Lower lobe of right lung (tissue), 2 donors: ENCODE measurements around the gene CCDC57. TPM values are rescaled to one million over a fixed set of nuclear protein-coding genes. Genes with fewer than 3 reads are reported as not detected.

Experiments used
- ATAC-seq, 2 donors: fragments of 200-7000 bp; cut with Tn5 transposase; one replicate each; pipeline ENCODE4 v1.9.1; 2020 to 2022; ENCODE audit warnings: mild to moderate bottlenecking in 2 of 2, moderate library complexity in 2 of 2
- DNase-seq: peaks from one replicate; pipeline ENCODE4 v3.0.0-alpha.2; 2020
- H3K27ac ChIP-seq: fragments of 200-600 bp; one replicate; pipeline ENCODE4 v1.8.0; 2022
- H3K27me3 ChIP-seq: fragments of 200-600 bp; one replicate; pipeline ENCODE4 v1.8.0; 2022; ENCODE audit warnings: low read depth
- H3K36me3 ChIP-seq: fragments of 200-600 bp; one replicate; pipeline ENCODE4 v1.8.0; 2022; ENCODE audit warnings: mild to moderate bottlenecking
- H3K4me1 ChIP-seq: fragments of 200-600 bp; one replicate; pipeline ENCODE4 v1.8.0; 2022
- H3K4me3 ChIP-seq: fragments of 200-600 bp; one replicate; pipeline ENCODE4 v1.8.0; 2022; ENCODE audit warnings: mild to moderate bottlenecking
- H3K9me3 ChIP-seq: fragments of 200-600 bp; one replicate; pipeline ENCODE4 v1.8.0; 2022
- CTCF ChIP-seq: fragments of 200-600 bp; IDR thresholded peaks from one replicate; pipeline ENCODE4 v1.8.0; 2022; ENCODE audit warnings: antibody characterized with exemption, mild to moderate bottlenecking
- intact Hi-C: fragments of 100-400 bp; cut with DNase I; formaldehyde crosslinking; loops from one replicate; pipeline ENCODE4 v1.11.0; 2022
- total RNA-seq: library from RNA; stranded (reverse); fragmentation: NEBNext Ultra II Directional; extraction: Animal tissue kit (Norgen Biotek cat#: 25700); gene quantifications from one replicate; pipeline ENCODE4 v1.2.1, GENCODE V29; 2021
- donor health status: DM: no; HTN: yes; CAD: no; lungs with severe emphysema.

CCDC57 gene
- total RNA-seq, 1 donor from 2014 or later = 63.4 TPM

DNA sequence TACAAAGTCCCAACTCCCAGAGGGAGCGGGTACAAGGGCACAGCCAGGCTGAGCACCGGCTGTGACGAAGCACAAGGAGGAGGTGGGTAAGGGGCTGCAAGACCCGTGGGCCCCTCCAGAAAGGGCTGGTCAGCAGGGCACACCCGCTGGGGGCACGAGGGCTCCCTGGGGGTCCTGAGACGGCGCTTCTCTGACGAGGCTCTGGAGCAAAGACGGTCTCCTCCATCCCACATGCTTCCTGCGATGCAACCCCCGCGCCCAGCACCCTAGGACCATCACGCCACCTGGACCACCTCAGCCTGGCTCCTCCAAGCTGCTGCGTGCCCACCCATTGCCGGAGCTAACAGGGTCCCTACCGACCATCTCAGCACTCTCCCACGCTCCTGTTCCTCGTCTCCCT, 8.7 kb downstream of the CCDC57 start:
- no peak for DNase-seq

DNA sequence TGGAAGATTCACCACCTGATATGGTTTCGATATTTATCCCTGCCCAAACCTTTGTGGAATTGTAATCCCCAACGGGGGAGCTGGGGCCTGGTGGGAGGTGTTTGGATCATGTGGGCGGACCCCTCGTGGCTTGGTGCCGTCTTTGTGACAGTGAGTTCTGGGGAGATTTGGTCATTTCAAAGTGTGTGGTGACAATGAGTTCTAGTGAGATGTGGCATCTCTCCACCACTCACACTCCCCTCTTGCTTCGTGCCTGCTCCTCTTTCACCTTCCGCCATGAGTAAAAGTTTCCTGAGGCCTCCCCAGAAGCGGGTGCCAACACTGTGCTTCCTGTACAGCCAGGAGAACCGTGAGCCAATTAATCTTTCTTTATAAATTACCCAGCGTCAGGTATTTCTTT, 9.7 kb downstream of the CCDC57 start:
- intact Hi-C loops = no loop called here
- Histone ChIP-seq H3K27me3 (no peaks in the 10 kb centered on the region), H3K4me3 (no peak overlapping the region), H3K4me1 (peaks cover 14% of the 10 kb centered on the region), H3K9me3 (no peaks in the 10 kb centered on the region), H3K27ac (no peak overlapping the region), H3K36me3 (peaks cover 11% of the 10 kb centered on the region)
- ATAC-seq (no peak), DNase-seq (no peak)
- no peak for TF ChIP-seq CTCF

More for the DNA sequence above, 8.7 kb downstream of the CCDC57 start:
- peaks cover 11% of the 10 kb centered on the region for H3K36me3 ChIP-seq
- H3K4me3 ChIP-seq = no peak overlapping the region
- no peak overlapping the region for H3K27ac ChIP-seq
- no peaks in the 10 kb centered on the region for H3K9me3 ChIP-seq
- intact Hi-C loops = no loop called here
- ATAC-seq = no peak
- no peak for TF ChIP-seq CTCF
- no peaks in the 10 kb centered on the region for H3K27me3 ChIP-seq
- peaks cover 14% of the 10 kb centered on the region for H3K4me1 ChIP-seq

- no peak for ATAC-seq
- Histone ChIP-seq H3K27ac (no peak overlapping the region), H3K4me1 (peaks cover 12% of the 10 kb centered on the region), H3K9me3 (no peaks in the 10 kb centered on the region), H3K4me3 (no peak overlapping the region), H3K27me3 (no peaks in the 10 kb centered on the region), H3K36me3 (peaks cover 20% of the 10 kb centered on the region)
- TF ChIP-seq CTCF = no peak
- no peak for DNase-seq
- intact Hi-C loops = no loop called here
These were observed 11.1 kb downstream of the CCDC57 start for GRCh38 chr17:82201498-82201910.

GRCh38 chr17:82200743-82201497, 11.7 kb downstream of the CCDC57 start:
- TF ChIP-seq CTCF = no peak
- peaks cover 20% of the 10 kb centered on the region for H3K36me3 ChIP-seq
- no peaks in the 10 kb centered on the region for H3K9me3 ChIP-seq
- H3K27ac ChIP-seq = no peak overlapping the region
- peaks cover 6% of the 10 kb centered on the region for H3K4me1 ChIP-seq
- H3K4me3 ChIP-seq = no peak overlapping the region
- H3K27me3 ChIP-seq = no peaks in the 10 kb centered on the region
- ATAC-seq (no peak), DNase-seq (no peak)
- intact Hi-C loops = no loop called here

DNA sequence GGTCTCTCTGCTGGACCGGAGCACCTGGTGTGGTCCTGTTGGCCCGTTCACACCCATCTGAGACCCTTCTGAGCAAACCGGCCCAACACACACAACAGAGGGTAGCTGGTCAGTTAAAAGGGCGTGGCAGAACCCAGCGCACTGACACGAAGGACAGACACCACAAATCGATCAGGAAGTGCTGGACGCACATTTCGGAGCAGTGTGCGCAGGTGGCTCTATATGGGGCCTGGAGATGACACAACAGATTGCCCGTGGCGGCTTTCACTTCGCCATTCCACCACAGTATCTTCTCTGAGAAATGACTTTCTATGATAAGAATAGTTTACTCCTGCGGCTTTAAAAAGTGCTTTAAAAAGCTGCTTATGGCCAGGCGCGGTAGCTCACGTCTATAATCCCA, 12.5 kb downstream of the CCDC57 start:
- Histone ChIP-seq H3K27ac (no peak overlapping the region), H3K9me3 (no peaks in the 10 kb centered on the region), H3K36me3 (peaks cover 24% of the 10 kb centered on the region), H3K4me1 (no peaks in the 10 kb centered on the region), H3K4me3 (no peak overlapping the region), H3K27me3 (no peaks in the 10 kb centered on the region)
- intact Hi-C loops = no loop called here
- TF ChIP-seq CTCF = no peak
- no peak for DNase-seq
- ATAC-seq = no peak
